Measurements from ENCODE around the gene TTLL11.

GRCh38 chr9:122129969-122130368 is 36.9 kb upstream of the TTLL11 start:
- TF ChIP-seq EZH2 (IDR thresholded peaks at IDR 0.05; ENCODE audit: low read length) (no peak), CTCF (optimal IDR thresholded peaks at IDR 0.05 in 1 of 3, IDR thresholded peaks at IDR 0.05 in 1 of 3, conservative IDR thresholded peaks at IDR 0.05 in 1 of 3; ENCODE audit: extremely low read depth in 1 of 3, insufficient read depth in 2 of 3, low read length in 3 of 3) (no peak)

Data from keratinocyte (primary cell).